Right lobe of liver (tissue), 6 donors: Measurements from ENCODE around the gene GATA2. TPM values are rescaled to one million over a fixed set of nuclear protein-coding genes. Genes with fewer than 3 reads are reported as not detected.

ENCODE experiments used
- ATAC-seq, 4 donors: fragments of 200-7000 bp; cut with Tn5 transposase; one replicate each; pipeline ENCODE4 v1.9.1; 2020; ENCODE audit warnings: mild to moderate bottlenecking in 4 of 4, moderate library complexity in 4 of 4
- DNase-seq, 3 donors: peaks; one replicate each; pipeline ENCODE4 v3.0.0-alpha.2; 2020
- H3K27ac ChIP-seq, 3 donors: fragments of 200-600 bp; one replicate each; pipeline ENCODE4 v1.8.0; 2022
- H3K27me3 ChIP-seq, 2 donors: fragments of 200-600 bp; one replicate each; pipeline ENCODE4 v1.8.0; 2022
- H3K36me3 ChIP-seq, 4 donors: fragments of 200-600 bp; sonication (generic) in 1 of 4; one replicate each; pipeline versions ENCODE4 v1.5.1 to v1.8.0; 2017 to 2022; ENCODE audit warnings: control low read depth in 1 of 4
- H3K4me1 ChIP-seq, 4 donors: fragments of 200-600 bp; sonication (generic) in 1 of 4; one replicate each; pipeline versions ENCODE4 v1.5.1 to v1.8.0; 2017 to 2022; ENCODE audit warnings: control low read depth in 1 of 4
- H3K4me3 ChIP-seq, 3 donors: fragments of 200-600 bp; one replicate each; pipeline ENCODE4 v1.8.0; 2022
- H3K9me3 ChIP-seq, 4 donors: fragments of 200-600 bp; sonication (generic) in 1 of 4; one replicate each; pipeline versions ENCODE4 v1.5.1 to v1.8.0; 2017 to 2022; ENCODE audit warnings: control low read depth in 1 of 4
- POLR2A ChIP-seq: fragments of 450-650 bp; IDR thresholded peaks from one replicate; pipeline ENCODE4 v1.6.1; 2017; ENCODE audit warnings: antibody characterized with exemption, mild to moderate bottlenecking
- whole genome bisulfite sequencing: methylation state at CpG from one replicate; pipeline ENCODE4 v1.1.6; 2018; ENCODE audit warnings: low coverage, low lambda C conversion rate; ENCODE audit not compliant: insufficient coverage; ENCODE audit errors: missing lambda C conversion rate; 5-methylcytosine and 5-hydroxymethylcytosine counted together
- intact Hi-C, 2 donors: fragments of 100-400 bp; cut with DNase I; formaldehyde crosslinking; loops; one replicate each; pipeline versions ENCODE4 v1.11.2 to v1.14.1; 2022
- total RNA-seq, 6 experiments: library from RNA; depleted of rRNA in 2 of 6; stranded (reverse); fragments of >200 nt in 2 of 6; fragmentation: NEBNext Ultra II Directional in 3 of 6; extraction: Animal tissue kit (Norgen Biotek cat#: 25700) in 3 of 6; gene quantifications; one replicate each; pipeline versions ENCODE4 v1.1.0 to v1.2.4, GENCODE V29; 2016 to 2023
- TF ChIP-seq, protein P1 (sequence below), 4 donors: fragments of 200-600 bp in 3 of 4; fragments of 450-650 bp in 1 of 4; IDR thresholded peaks; one replicate each; pipeline versions ENCODE4 v1.5.1 to v1.8.0; 2016 to 2022; ENCODE audit warnings: antibody characterized with exemption in 4 of 4, mild to moderate bottlenecking in 2 of 4
- donor health status: DM: no; HTN: yes; CAD: no.
- donor health status: DM: no; HTN: no; CAD: no.
- donor health status: DM: no; HTN: no; CAD: no.
- donor health status: DM: no; HTN: yes; CAD: no.
- donor health status: DM: no; HTN: yes; CAD: no.

GATA2 gene
- total RNA-seq, 6 experiments from 2014 or later = 0.60 to 1.3 (median 0.76) TPM

DNA sequence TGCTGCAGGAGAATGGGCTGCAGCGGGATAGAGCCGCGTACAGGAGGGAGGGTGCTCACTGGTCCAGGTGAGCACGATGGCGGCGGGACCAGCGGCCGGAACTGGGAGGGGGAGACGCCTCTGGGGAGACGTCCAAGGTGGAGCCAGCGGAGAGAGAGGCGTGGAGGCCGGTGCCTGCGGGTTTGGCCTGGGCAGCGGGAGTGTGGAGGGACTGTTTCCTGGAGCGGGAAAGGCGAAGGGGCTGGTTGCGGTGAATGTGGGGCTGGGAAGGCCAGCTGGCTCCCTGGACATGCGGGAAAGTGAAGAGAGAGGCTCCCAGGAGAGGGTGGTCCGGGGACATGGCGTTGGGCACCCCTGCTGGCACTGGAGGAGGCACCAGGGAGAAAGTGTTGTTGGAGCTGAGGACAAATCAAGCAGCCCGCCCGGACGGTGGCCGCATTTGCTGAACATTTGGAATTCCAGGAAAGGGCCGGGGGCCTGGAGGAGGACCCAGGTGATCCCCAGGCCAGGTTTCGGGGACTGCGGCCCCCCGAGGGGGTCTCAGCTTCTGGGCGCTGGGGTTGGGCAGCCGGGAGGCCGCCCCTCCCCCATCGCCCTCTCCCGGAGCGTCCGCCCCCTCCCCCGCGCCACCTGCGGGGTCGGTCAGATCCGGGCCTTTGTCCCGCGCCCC lies 60.6 kb downstream of the GATA2 start:
- Histone ChIP-seq H3K4me3 (peak overlapping the region in 1 of 3 donors; percentile 19), H3K9me3 (no peaks in the 10 kb centered on the region), H3K36me3 (no peaks in the 10 kb centered on the region), H3K4me1 (peaks cover 0 to 7% (median 0%) of the 10 kb centered on the region in 4 donors), H3K27me3 (peaks cover 0 to 4% of the 10 kb centered on the region in 2 donors), H3K27ac (no peak overlapping the region)
- WGBS = 7% methylated on average over 10 of the region's 43 CpGs
- no peak for TF ChIP-seq POLR2A
- TF ChIP-seq, protein P1, sequence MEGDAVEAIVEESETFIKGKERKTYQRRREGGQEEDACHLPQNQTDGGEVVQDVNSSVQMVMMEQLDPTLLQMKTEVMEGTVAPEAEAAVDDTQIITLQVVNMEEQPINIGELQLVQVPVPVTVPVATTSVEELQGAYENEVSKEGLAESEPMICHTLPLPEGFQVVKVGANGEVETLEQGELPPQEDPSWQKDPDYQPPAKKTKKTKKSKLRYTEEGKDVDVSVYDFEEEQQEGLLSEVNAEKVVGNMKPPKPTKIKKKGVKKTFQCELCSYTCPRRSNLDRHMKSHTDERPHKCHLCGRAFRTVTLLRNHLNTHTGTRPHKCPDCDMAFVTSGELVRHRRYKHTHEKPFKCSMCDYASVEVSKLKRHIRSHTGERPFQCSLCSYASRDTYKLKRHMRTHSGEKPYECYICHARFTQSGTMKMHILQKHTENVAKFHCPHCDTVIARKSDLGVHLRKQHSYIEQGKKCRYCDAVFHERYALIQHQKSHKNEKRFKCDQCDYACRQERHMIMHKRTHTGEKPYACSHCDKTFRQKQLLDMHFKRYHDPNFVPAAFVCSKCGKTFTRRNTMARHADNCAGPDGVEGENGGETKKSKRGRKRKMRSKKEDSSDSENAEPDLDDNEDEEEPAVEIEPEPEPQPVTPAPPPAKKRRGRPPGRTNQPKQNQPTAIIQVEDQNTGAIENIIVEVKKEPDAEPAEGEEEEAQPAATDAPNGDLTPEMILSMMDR (IDR thresholded peaks at IDR 0.05) = no peak
- ATAC-seq = peak in 3 of 4 donors; percentile 20 to 26 (median 25)
- intact Hi-C loops = no loop called here
- no peak for DNase-seq

DNA sequence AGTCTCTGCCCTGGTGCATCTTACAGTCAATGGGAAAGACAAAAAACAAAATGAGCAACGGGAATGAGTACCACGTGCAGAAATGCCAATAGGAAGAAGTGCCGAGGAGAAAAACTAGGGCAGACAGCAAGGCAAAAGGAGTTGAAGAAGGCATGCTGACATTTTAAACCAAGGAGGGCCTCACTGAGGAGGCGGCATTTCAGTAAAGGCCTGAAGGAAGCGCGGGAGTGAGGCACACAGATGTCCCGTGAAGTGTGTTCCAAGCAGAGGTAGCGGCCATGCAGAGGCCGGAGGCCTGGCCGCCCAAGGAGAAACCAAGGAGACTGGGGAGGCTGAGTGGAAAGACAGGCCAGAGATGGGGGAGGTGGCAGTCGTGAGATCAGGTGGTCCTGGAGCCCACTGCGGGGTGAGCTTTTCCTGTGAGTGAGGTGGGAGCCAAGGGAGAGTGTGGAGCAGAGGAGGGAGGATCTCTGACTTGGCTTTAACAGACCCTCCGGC lies 61.1 kb downstream of the GATA2 start:
- no peak for ATAC-seq
- TF ChIP-seq, protein P1 (IDR thresholded peaks at IDR 0.05) = no peak
- no peak for TF ChIP-seq POLR2A
- Histone ChIP-seq H3K36me3 (no peaks in the 10 kb centered on the region), H3K27me3 (peaks cover 0 to 4% of the 10 kb centered on the region in 2 donors), H3K27ac (no peak overlapping the region), H3K9me3 (no peaks in the 10 kb centered on the region), H3K4me1 (peaks cover 0 to 7% (median 0%) of the 10 kb centered on the region in 4 donors), H3K4me3 (no peak overlapping the region)
- DNase-seq = no peak
- intact Hi-C loops = no loop called here
- 60% methylated on average over 7 of the region's 13 CpGs for WGBS

DNA sequence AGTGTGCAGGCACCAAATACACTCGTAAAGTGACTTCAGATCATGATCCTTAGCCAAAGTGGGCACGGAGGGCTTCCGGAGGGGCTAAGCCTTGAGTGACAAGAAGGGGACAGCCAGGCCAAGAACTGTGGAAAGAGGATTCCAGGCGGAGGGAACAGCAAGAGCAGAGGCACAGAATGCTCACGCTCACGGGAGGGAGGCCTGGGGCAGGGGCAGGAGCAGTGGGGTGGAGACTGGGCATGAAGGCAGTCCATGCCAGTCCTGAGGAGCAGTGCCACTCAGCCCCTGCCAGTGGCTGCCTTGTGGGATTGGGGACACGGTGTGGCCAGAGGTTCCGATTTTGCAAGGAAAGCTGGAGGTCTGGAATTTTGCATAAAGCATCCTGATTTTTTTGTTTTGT lies 62.3 kb downstream of the GATA2 start:
- ATAC-seq = no peak
- TF ChIP-seq, protein P1 (IDR thresholded peaks at IDR 0.05) = no peak
- no peak for TF ChIP-seq POLR2A
- intact Hi-C loops = no loop called here

DNA sequence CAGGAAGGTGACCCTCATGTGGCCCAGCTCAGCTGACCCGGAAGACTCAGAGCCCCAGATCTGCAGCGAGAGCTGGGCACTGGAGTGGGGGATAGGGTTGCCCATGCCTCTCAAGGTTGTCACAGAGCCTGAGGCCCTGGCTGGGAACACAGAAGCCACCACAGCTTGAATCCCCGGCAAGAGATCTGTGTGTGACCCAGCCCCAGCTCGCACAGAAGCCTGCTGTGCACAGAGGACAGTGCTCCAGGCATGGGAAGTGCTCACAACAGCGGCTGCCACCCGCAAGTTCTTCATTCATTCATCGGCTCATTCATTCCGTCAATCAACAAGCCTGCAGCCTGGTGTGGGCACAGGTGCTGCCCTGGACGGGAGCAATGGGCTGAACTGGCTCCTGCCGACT lies 62.7 kb downstream of the GATA2 start:
- H3K4me3 ChIP-seq = no peak overlapping the region
- ATAC-seq (no peak), DNase-seq (no peak)
- H3K27me3 ChIP-seq = peaks cover 0 to 4% of the 10 kb centered on the region in 2 donors
- no peaks in the 10 kb centered on the region for H3K36me3 ChIP-seq
- H3K4me1 ChIP-seq = peaks cover 0 to 15% (median 0%) of the 10 kb centered on the region in 4 donors
- TF ChIP-seq, protein P1 (IDR thresholded peaks at IDR 0.05) = no peak
- no peak for TF ChIP-seq POLR2A
- no peak overlapping the region for H3K27ac ChIP-seq
- intact Hi-C loops = no loop called here
- WGBS = 77% methylated on average over 7 of the region's 10 CpGs
- H3K9me3 ChIP-seq = no peaks in the 10 kb centered on the region

More for the DNA sequence above, 62.3 kb downstream of the GATA2 start:
- no peak overlapping the region for H3K27ac ChIP-seq
- WGBS = 67% methylated on average over 6 of the region's 8 CpGs
- no peaks in the 10 kb centered on the region for H3K9me3 ChIP-seq
- H3K36me3 ChIP-seq = no peaks in the 10 kb centered on the region
- no peak overlapping the region for H3K4me3 ChIP-seq
- H3K27me3 ChIP-seq = peaks cover 0 to 4% of the 10 kb centered on the region in 2 donors
- DNase-seq = no peak
- H3K4me1 ChIP-seq = peaks cover 0 to 15% (median 0%) of the 10 kb centered on the region in 4 donors
